Superior temporal gyrus (tissue), 1 donor: ENCODE results near the gene LDHAL6A.
"Not testable (repeated sequence)": the region's sequence is repeated elsewhere in the genome, so short reads cannot be mapped to it uniquely, and the experiment has no call there.

Source experiments
- DNase-seq: peaks from one replicate; pipeline ENCODE4 v3.0.0-alpha.2; 2016; ENCODE audit errors: extremely low spot score

The LDHAL6A gene

DNA sequence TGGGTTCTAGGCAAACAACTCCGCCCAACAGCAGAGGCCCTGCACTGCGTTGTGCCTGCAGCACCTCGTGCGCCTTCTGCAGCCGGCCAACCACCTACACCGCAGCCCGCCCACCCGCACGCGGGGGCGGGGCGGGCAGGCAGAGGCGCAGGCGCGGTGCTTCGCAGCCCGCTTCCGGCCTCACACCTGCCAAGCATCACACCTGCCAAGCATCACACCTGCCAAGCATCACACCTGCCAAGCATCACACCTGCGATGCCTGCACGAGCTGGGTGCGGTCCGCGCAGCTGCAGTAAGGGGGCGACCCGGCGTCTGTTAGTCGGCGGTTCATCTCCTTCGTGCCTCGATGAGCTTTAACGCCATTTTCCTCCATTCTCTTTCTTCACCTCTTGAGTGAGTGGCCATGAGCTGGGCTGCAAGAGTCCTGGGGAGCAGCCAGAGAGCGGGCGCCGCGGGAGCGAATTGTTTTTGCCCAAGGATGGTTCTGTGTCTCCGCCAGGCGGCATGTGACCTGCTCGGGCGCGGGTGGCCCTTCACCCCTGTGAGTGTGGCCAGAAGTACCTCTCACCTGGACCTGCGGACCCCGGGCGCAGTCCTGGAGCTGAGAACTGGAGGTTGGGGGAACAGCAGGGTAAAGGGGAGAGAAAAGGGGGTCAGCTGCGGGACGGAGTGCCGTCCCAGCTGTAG, at the start of gene LDHAL6A:
LDHAL6A (plus strand) TSS at position 171 of the 687 bp plus-strand sequence. CDS start 825 bp downstream, outside the sequence.
- DNase-seq = no peak

DNA sequence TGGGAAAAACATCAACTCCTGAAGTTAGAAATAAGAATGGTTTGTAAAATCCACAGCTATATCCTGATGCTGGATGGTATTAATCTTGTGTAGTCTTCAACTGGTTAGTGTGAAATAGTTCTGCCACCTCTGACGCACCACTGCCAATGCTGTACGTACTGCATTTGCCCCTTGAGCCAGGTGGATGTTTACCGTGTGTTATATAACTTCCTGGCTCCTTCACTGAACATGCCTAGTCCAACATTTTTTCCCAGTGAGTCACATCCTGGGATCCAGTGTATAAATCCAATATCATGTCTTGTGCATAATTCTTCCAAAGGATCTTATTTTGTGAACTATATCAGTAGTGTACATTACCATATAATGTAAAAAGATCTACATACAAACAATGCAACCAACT, 48.3 kb upstream of the LDHAL6A start:
- not testable (repeated sequence) for DNase-seq

DNA sequence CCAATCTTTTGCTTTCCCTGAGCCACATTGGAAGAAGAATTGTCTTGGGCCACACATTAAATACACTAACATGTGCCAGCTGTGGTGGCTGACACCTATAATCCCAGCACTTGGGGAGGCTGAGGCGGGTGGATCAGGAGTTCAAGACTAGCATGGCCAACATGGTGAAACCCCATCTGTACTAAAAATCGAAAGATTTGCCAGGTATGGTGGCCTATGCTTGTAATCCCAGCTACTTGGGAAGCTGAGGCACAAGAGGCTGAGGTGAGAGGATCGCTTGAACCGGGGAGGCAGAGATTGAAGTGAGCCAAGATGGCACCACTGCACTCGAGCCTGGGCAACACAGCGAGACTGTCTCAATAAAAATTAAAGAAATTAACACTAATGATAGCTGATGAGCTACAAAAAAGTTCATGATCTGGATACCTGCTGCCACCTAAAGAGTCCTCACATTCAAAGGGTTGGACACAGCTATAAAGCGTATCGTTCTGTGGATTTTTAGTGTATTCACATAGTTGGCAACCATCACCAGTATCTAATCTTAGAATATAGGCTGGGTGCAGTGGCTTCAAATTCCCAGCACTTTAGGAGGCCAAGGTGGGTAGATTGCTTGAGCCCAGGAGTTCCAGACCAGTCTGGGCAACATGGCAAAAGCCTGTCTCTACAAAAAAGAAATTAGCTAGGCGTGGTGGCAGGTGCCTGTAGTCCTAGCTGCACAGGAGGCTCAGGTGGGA, 46.9 kb upstream of the LDHAL6A start:
- no peak for DNase-seq

DNA sequence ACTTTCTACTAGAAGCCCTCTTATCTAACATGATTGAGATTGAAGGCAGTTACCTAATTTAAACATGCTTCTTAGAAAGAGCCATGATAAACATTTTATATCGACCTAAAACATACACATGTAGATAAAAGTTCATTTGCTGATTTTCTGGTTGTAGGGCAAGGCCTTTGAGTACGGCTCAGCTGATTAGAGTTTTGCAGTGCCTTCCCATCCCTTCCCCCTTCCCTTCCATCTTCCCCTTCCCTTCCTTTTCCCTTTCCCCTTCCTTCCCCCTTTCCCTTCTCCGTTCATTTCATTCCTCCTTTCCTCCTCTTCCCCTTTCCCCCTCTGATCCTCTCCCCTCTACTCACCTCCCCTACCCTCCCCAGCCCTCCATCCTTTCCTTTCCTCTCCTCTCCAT, 39.2 kb upstream of the LDHAL6A start:
- DNase-seq = no peak

DNA sequence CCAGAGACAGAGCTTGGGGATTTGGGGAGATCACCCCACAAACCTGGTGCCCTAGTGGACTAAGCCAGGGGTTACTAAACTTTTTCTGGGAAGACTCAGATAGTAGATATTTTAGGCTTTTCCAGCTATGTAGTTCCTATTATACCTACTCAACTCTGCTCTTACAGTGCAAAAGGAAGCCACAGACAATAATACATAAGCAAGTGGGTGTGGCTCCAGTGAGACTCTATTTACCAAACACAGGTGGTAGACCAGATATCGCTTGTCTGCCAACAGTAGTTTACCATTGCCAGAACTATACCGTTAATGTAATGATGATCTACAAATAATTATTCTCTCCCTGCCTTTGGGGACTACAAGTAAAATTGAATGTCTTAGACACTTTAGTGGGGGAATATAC, 36.6 kb upstream of the LDHAL6A start:
- no peak for DNase-seq

DNA sequence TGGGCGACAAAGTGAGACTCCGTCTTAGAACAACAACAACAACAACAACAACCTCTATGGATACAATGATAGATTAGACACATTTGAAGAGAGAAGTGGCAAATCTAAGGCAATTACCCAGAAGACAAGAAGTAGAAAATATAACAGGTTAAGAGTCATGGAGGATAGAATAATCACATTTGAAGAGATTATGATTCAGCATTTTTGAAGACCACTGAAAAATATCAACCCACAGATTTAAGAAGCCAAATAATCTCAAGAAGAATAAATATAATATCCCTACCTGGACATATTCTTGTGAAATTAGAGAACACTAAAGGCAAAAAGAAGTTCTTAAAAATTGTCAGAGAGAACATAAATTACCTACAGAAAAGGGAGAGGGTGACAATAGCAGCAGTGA, 35.6 kb upstream of the LDHAL6A start:
- no peak for DNase-seq

DNA sequence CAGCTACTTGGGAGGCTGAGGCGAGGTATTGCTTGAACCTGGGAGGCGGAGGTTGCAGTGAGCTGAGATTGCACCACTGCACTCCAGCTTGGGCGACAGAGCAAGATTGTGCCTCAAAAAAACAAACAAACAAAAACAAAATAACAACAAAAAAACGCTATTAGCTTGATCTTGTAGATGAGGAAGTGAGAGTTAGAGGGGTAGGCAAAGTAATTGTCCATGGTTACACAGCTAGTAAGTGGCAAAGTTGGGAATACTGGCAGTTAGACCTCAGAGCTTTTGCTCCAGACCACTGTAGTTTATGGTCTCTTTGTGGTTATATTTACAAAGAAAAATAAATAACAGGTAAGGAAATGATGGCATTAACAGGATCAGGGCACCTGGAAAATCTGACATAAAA, 28.4 kb upstream of the LDHAL6A start:
- no peak for DNase-seq

DNA sequence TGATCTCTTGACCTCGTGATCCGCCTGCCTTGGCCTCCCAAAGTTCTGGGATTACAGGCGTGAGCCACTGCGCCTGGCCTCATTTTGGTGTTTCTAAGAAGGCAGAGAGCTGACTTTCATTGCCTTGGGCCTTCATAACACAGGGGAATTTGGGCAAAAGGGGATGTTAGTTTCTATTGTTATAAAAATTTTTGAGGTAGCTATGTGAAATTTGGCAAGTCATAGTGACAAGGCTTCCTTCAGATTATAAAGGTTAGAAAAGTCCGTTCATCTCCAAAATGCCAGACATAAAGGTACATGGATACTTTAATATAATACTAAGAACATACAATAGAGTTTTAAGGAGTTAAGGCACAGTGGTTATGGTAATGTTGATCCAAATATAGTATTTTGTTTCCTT, 26.3 kb upstream of the LDHAL6A start:
- no peak for DNase-seq

DNA sequence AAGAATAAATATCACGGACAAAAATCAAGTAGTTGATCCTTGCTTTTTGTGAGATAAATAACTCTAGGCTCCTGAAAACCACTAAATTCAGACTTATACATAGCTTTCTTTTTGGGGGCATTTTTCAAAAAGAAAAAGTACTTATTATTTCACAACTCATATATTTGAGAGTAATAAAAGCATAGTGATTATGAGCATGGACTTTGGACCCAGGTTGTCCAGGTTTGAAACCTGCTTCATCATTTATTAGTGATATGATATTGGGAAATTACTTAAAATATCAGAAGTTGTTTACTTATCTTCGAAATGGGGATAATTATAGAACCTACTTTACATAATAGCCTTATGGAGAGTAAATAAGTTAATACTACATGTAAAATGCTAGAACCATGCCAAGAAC, 17.0 kb upstream of the LDHAL6A start:
- DNase-seq = no peak

DNA sequence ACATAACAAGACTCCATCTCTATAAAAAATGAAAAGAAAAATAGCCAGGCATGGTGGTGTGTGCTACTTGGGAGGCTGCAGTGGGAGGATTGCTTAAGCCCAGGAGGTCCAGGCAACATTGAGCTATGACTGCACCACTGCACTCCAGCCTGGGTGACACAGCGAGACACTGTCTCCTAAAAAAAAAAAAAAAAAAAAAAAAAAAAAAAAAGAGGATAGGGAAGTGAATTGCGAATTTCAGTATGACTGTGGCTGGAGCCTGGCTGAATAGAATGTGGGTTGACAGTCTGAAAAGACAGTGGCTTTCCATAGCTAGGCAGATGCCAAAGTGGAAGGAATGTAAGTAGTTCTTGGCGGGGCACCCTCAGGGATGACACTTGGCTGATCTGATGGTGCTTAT, 6.4 kb upstream of the LDHAL6A start:
- no peak for DNase-seq

DNA sequence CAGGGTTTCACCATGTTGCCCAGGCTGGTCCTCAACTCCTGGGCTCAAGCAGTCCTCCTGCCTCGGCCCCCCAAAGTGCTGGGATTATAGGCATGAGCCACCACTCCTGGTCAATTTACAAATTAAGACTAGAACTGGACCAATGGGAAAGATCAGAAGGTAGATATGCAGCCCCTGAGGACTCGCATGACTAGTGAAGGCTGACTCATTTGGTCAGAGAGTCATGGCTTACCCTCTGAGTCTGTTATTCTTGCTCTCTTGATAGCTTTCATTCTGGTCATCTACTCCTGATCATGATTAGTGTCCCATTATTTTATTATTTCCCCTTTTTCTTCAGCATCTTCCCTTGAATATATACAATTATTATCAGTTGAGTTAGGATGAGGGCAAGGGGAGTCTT, 2.7 kb upstream of the LDHAL6A start:
- no peak for DNase-seq

DNA sequence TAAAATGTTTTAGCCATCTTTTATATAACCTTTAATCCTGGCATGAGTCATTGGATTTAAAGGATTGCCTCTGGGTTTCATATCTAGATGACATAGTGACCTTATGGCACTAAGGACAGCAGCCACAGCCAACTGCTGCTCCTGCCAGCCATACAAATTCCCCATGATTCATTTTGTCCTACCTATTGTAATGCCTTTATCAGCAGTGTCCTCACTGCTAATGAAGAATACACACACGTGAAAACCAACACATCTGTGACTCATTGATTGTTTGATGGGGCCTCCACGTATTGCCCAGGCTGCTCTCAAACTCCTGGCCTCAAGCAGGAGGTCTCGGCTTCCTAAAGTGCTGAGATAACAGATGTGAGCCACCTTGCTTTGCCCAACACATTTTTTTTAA, 1.8 kb downstream of the LDHAL6A start:
- DNase-seq = no peak

DNA sequence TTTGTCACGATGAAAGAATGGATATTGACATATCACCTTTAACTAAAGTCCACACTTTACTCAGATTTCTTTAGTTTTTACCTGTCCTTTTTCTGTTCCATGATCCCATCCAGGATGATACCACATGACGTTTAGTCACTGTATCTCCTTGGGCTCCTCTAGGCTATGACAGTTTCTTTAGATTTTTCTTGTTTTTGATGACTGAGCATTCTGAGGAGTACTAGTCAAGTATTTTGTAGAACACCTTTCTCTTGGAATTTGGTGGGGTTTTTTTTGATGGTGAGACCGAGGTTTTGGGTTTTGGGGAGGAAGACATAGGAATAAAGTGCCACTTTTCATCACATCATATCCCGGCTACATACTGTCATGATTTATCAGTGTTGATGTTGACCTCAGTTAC, 4.0 kb downstream of the LDHAL6A start:
- no peak for DNase-seq

DNA sequence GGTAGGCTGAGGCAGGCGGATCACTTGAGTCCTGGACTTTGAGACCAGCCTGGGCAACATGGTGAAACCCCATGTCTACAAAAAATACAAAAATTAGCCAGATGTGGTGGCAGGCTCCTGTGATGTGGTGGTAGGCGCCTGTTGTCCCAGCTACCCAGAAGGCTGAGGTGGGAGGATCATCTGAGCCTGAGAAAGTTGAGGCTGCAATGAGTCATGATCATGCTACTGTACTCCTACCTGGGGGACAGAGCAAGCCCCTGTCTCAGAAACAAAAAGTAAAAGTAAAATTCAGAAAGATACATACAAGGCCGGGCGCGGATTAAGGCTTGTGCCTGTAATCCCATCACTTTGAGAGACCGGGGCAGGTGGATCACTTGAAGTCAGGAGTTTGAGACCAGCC, 6.3 kb downstream of the LDHAL6A start:
- no peak for DNase-seq

DNA sequence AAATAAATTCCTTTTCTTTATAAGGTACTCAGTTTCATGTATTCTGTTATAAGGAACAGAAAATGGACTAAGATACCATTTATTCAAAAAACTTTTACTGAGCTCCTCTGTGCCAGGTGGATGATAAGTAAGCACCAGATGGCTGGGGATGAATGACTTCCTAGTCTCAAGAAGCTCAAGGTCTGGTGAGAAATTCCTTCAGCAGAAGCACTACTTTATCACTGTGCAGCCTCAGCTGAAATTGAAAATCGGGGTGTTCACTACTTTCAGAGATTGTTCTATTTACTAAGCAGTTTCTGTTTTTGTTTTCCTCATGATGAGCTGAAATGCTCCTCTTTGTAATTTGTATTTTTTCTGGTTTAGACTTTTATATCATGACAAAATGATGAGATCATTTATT, 7.8 kb downstream of the LDHAL6A start:
- DNase-seq = no peak

DNA sequence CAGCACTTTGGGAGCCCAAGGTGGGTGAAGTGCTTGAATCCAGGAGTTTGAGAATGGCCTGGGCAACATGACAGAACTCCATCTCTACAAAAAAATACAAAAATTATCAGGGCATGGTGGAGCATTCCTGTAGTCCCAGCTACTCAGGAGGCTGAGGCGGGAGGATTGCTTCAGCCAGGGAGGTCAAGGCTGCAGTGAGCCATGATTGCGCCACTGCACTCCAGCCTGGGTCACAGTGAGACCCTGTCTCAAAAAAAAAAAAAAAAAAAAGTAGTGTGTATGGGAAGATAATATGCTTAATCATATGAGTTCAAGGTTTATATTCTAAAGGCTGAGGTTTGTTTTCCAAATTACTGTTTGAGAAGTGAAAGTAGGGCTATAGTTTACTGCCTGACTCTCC, 10.7 kb downstream of the LDHAL6A start:
- no peak for DNase-seq

DNA sequence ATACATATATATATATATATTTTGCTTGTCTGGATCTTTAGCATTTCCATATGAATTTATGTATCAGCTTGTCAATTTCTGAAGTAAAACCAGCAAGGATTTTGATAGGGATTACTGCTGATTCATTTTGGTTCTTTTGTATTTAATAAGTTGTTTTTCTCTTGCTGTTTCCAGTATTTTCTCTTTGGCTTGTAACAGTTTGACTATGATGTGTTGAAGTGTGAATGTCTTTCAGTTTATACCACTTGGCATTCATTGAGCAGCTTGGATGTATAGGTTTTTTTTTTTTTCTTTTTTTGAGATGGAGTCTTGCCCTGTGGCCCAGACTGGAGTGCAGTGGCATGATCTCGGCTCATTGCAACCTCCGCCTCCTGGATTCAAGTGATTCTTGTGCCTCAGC, 12.4 kb downstream of the LDHAL6A start:
- DNase-seq = no peak

DNA sequence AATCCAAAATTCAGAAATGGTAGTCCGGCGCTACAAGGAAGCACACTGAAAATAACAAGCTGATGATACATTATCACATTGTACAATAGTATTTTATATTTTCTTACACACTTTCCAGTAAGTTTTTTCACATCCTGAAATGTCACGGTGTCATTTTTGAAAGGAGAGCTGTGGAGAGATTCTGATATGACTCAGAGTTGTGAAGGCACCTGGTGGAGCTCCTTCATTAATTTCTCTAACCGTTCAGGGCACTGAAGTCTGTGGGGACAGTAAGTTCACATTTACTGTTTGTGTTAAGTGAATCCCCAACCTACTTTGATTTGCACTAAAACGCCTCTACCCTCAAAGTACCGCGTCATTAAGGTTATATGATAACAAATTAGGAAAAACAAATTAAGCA, 13.3 kb downstream of the LDHAL6A start:
- no peak for DNase-seq

DNA sequence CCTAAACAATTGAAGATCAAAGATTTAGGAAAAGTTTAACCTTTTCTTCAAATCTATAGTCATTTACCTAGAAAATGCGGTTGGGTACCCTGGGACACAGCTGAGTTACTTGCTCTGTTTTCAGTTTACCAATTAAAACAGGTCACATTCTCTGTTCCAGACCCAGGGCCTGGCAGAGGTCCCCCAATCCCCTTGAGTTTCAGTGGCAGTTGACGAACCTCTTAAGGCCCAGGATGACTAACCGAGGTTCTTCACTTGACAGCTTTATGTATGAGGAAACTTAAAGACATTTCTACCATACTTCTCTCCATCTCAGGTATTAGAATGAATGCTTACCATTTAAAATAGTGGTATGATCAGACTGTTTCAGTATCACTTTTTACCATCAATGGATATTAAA, 16.3 kb downstream of the LDHAL6A start:
- DNase-seq = no peak

DNA sequence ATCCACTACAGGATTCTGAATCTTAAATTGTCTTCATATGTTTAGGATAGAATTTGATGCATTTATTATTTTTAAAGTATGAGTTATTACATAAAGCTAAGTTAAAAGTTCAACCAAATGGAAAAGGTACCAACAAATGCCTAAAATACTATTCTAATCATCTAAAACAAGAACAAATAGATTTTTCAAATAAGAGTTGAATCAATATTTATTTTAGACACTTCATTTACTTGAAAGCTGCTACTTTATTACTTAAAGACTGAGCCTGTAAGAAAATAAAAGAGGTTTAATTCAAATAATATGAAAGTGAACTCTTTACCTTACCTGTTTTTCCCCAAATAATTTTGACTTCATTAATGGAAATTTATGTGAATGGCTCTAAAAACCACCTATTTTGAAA, 16.9 kb downstream of the LDHAL6A start:
- DNase-seq = no peak

DNA sequence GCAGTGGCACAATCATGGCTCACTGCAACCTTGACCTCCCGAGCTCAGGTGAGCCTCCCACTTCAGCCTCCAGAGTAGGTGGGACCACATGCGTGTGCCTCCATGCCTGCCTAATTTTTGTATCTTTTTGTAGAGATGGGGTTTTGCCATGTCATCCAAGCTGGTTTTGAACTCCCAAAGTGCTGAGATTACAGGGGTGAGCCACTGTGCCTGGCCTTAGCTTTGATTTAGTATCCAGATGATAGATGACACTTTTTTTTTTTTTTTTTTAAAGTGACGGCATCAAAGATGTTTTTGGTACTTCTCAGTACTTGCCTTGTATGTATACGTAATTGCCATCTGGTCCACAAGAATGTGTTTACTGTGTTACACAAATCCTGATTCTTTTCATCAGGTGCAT, 23.4 kb downstream of the LDHAL6A start:
- no peak for DNase-seq

DNA sequence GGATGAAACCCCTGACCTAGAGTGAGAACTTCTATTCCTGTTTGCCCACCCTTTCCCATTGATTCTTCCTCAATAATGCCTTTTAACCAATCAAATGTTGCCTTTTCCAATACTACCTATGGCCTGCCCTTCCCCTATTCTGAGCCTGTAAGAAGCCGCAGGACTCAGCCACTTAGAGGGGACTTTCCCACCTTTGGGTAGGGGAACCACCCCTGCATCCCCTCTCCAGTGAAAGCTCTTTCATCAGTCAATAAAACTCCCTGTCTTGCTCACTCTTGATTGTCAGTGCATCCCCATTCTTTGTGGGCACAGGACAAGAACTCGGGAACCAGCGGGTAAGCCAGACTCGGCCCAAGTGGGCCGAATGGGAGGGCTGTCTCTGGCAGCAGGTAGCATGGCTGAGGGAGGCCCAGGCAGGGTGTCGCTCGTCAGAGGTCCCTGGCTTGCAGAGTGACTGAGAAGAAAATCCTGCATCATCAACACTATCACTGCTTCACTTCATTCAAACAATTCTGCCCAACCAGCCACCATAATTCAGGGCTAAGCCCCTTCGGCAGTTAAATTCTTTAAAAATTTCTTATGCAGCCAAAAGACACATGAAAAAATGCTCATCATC, 30.4 kb downstream of the LDHAL6A start:
- no peak for DNase-seq

DNA sequence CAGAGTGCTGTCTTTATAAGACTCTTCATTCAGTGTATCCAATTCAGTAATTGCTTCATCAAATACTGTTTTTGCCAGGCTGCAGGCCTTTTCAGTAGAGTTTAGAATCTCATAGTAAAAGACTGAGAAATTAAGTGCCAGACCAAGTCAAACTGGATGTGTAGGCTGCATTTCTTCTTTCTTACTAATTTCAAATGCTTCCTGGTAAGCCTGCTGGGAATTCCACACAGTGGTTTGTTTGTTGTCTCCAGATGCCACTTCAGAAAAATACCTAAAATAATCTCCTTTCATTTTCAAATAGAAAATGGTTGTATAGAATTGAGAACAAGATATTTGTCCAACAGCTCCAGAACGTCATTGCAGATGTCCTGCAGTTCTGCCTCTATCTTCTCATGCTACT, 34.7 kb downstream of the LDHAL6A start:
- DNase-seq = peak; percentile 50
